Endothelial cell of umbilical vein (primary cell): Measurements from ENCODE around the gene ZNF791. TPM values are rescaled to one million over a fixed set of nuclear protein-coding genes. Genes with fewer than 3 reads are reported as not detected.
A peak's percentile ranks its signal among the peaks of the same experiment; 100 is the strongest.

ENCODE experiments used
- BruUV-seq: library from RNA; stranded (reverse); fragments of 400-500 nt; replicated peaks from 2 replicates; lab custom pipeline; 2021; lab: Mats Ljungman, UMichigan
- CTCF ChIA-PET: fragments of 300-600, 350-600 bp; sonication (Branson Sonifier 250); formaldehyde crosslinking; loops from one replicate; lab custom pipeline; 2021; ENCODE audit warnings: antibody characterized with exemption, inconsistent platforms; lab: Charles Lee
- POLR2A ChIA-PET: fragments of 300-600, 350-600 bp; sonication (Branson Sonifier 250); formaldehyde crosslinking; loops from one replicate; lab custom pipeline; 2021; ENCODE audit warnings: antibody characterized with exemption, inconsistent platforms; lab: Charles Lee
- DNase-seq: peaks from one replicate; pipeline ENCODE4 v3.0.0-alpha.2; 2011; ENCODE audit warnings: low read depth, low spot score
- FAIRE-seq: peaks from 2 replicates; lab custom pipeline; 2011; peaks lifted over from hg19 to GRCh38; lab: Jason Lieb, UNC
- H2AFZ ChIP-seq: 2 replicates; pipeline ENCODE4 v1.6.0; 2012; ENCODE audit warnings: low read depth, low read length, control low read depth, inconsistent platforms
- H3K27ac ChIP-seq: 2 replicates; pipeline ENCODE4 v1.5.1; 2011; ENCODE audit warnings: low read depth, mild to moderate bottlenecking, control low read depth, low read length, moderate library complexity; ENCODE audit not compliant: insufficient read depth
- H3K27me3 ChIP-seq, 2 experiments: 2 replicates each; pipeline versions ENCODE4 v1.6.0 to v1.6.1; 2011; ENCODE audit warnings: low read length in 2 of 2, mixed read lengths in 1 of 2; ENCODE audit not compliant: control insufficient read depth in 2 of 2, insufficient read depth in 2 of 2
- H3K36me3 ChIP-seq, 2 experiments: 2 replicates in 1 of 2; 3 replicates in 1 of 2; pipeline ENCODE4 v1.5.1; 2011; ENCODE audit warnings: low read length in 2 of 2, mild to moderate bottlenecking in 1 of 2, moderate library complexity in 1 of 2; ENCODE audit not compliant: control insufficient read depth in 2 of 2, insufficient read depth in 2 of 2; ENCODE audit errors: extremely low read depth in 1 of 2
- H3K4me1 ChIP-seq: 3 replicates; pipeline ENCODE4 v1.5.1; 2011; ENCODE audit warnings: mild to moderate bottlenecking, low read length; ENCODE audit not compliant: control insufficient read depth, insufficient read depth; ENCODE audit errors: extremely low read depth
- H3K4me2 ChIP-seq: 2 replicates; pipeline ENCODE4 v1.6.1; 2011; ENCODE audit warnings: low read length, control low read depth, mixed read lengths; ENCODE audit not compliant: insufficient read depth
- H3K4me3 ChIP-seq, 3 experiments: fragments of 200-600 bp in 1 of 3; sonication (generic), shearing (Covaris generic) in 1 of 3; replicated peaks in 1 of 3; 2 replicates each; pipeline ENCODE4 v1.5.1; 2011 to 2016; ENCODE audit warnings: control low read depth in 3 of 3, low read length in 3 of 3, mild to moderate bottlenecking in 2 of 3, inconsistent platforms in 1 of 3, low read depth in 1 of 3, moderate library complexity in 1 of 3; ENCODE audit not compliant: insufficient read depth in 1 of 3
- H3K79me2 ChIP-seq: 2 replicates; pipeline ENCODE4 v1.6.0; 2012; ENCODE audit warnings: low read length, inconsistent platforms; ENCODE audit not compliant: control insufficient read depth, insufficient read depth
- H3K9ac ChIP-seq: replicated peaks from 2 replicates; pipeline ENCODE3; 2011; ENCODE audit warnings: low read length, control low read depth; ENCODE audit not compliant: insufficient read depth; ENCODE audit errors: extremely low read depth
- H3K9me1 ChIP-seq: replicated peaks from 3 replicates; pipeline ENCODE4 v1.6.0; 2011; ENCODE audit warnings: mild to moderate bottlenecking, low read length; ENCODE audit not compliant: control insufficient read depth, insufficient read depth; ENCODE audit errors: extremely low read depth
- H3K9me3 ChIP-seq: replicated peaks from 2 replicates; pipeline ENCODE4 v1.5.1; 2012; ENCODE audit warnings: low read length, inconsistent platforms; ENCODE audit not compliant: control insufficient read depth, insufficient read depth
- H4K20me1 ChIP-seq: replicated peaks from 2 replicates; pipeline ENCODE3; 2011; ENCODE audit warnings: mild to moderate bottlenecking, low read length; ENCODE audit not compliant: control insufficient read depth, insufficient read depth; ENCODE audit errors: extremely low read depth
- CTCF ChIP-seq, 2 donors: IDR thresholded peaks; 1 replicate in 1 of 2; 2 replicates in 1 of 2; pipeline ENCODE4 v1.5.1; 2011; ENCODE audit warnings: low read length in 2 of 2, mild to moderate bottlenecking in 2 of 2, moderate library complexity in 2 of 2, control low read depth in 1 of 2, inconsistent platforms in 1 of 2, low read depth in 1 of 2; ENCODE audit not compliant: insufficient read depth in 1 of 2; ENCODE audit errors: extremely low read depth in 1 of 2
- EZH2 ChIP-seq: IDR thresholded peaks from 2 replicates; pipeline ENCODE4 v1.6.1; 2012; ENCODE audit warnings: borderline replicate concordance, low read depth, mild to moderate bottlenecking, moderate library complexity, low read length, inconsistent platforms; ENCODE audit not compliant: severe bottlenecking
- FOS ChIP-seq: IDR thresholded peaks from 2 replicates; pipeline ENCODE4 v1.6.1; 2011; ENCODE audit warnings: mild to moderate bottlenecking, low read length, moderate library complexity, borderline replicate concordance; ENCODE audit not compliant: insufficient read depth
- GATA2 ChIP-seq: IDR thresholded peaks from 2 replicates; pipeline ENCODE4 v1.7.0; 2011; ENCODE audit warnings: low read depth, mild to moderate bottlenecking, moderate library complexity, mixed read lengths, low read length; ENCODE audit not compliant: insufficient read length, insufficient read depth
- JUN ChIP-seq: IDR thresholded peaks from 2 replicates; pipeline ENCODE4 v1.6.1; 2011; ENCODE audit warnings: borderline replicate concordance, low read depth; ENCODE audit not compliant: insufficient read length, insufficient read depth
- MAX ChIP-seq: IDR thresholded peaks from 2 replicates; pipeline ENCODE4 v1.6.1; 2011; ENCODE audit not compliant: insufficient read depth, insufficient read length
- MYC ChIP-seq: IDR thresholded peaks from one replicate; pipeline ENCODE4 v1.6.1; 2011; ENCODE audit warnings: mild to moderate bottlenecking, low read depth, low read length
- POLR2A ChIP-seq: IDR thresholded peaks from 2 replicates; pipeline ENCODE4 v1.6.1; 2012; ENCODE audit warnings: low read depth, mild to moderate bottlenecking, control low read depth, low read length
- POLR2AphosphoS5 ChIP-seq: IDR thresholded peaks from 2 replicates; pipeline ENCODE4 v1.6.1; 2012; ENCODE audit warnings: low read depth, mild to moderate bottlenecking, control low read depth, low read length, moderate library complexity; ENCODE audit not compliant: insufficient read depth
- dilution Hi-C: fragments of 300-500 bp; cut with MboI; formaldehyde crosslinking; loops from one replicate; pipeline ENCODE4 v1.15.0; 2019; ENCODE audit warnings: low sequenced_read_pairs; ENCODE audit not compliant: extremely low pct_ligation_motif_present
- intact Hi-C: fragments of 100-400 bp; cut with micrococcal nuclease; formaldehyde crosslinking; loops from one replicate; pipeline ENCODE4 v1.10.0; 2022
- polyA plus RNA-seq, 4 experiments: library from polyadenylated mRNA; depleted of rRNA in 3 of 4; stranded (reverse) in 3 of 4; unstranded in 1 of 4; fragments of >200 nt; gene quantifications; 2 replicates each; pipeline versions ENCODE4 v1.2.1 to v1.2.3, GENCODE V29; 2011 to 2012; ENCODE audit warnings: missing spikeins in 1 of 4
- total RNA-seq: library from RNA; stranded (reverse); gene quantifications from 2 replicates; pipeline ENCODE4 v1.2.3, GENCODE V29; 2021

Gene ZNF791
- total and polyA plus RNA-seq, 2 donors (not counting 3 experiments of a cell fraction or from before 2014, with no cell fraction given): 8.3 to 21.8 TPM

GRCh38 chr19:12676384-12676792 lies 65.7 kb downstream of the ZNF791 start:
- no peaks in the 10 kb centered on the region for H3K4me1 ChIP-seq
- H3K9me1 ChIP-seq: no peaks in the 10 kb centered on the region
- CTCF ChIA-PET: interaction anchor here (0.7 to 4.7 kb wide), 10 partner anchors 9 to 879 kb away, joined by 3 to 38 read pairs (median 4); partner anchors contain the start of genes GET3, MAN2B1 and WDR83
- no TSS peak for BruUV-seq
- H3K9ac ChIP-seq: no peak overlapping the region
- H3K36me3 ChIP-seq: peaks cover 5 to 42% of the 10 kb centered on the region in 2 experiments
- intact Hi-C loops: loop anchor here (1.0 kb wide), 1 partner anchor 171 kb away; no protein-coding TSS in a partner anchor
- no peaks in the 10 kb centered on the region for H3K27me3 ChIP-seq
- DNase-seq: peak; percentile 60
- no peak overlapping the region for H3K27ac ChIP-seq
- no peak overlapping the region for H3K4me2 ChIP-seq
- dilution Hi-C loops: no loop called here
- TF ChIP-seq JUN: no peak
- TF ChIP-seq FOS: no peak
- TF ChIP-seq MYC: no peak
- peak; percentile 29 for TF ChIP-seq MAX
- no peak for TF ChIP-seq GATA2
- TF ChIP-seq POLR2AphosphoS5: no peak
- peak; percentile 85 to 90 for TF ChIP-seq CTCF (IDR thresholded peaks at IDR 0.05; ENCODE audit: extremely low read depth in 1 of 2, insufficient read depth in 1 of 2, low read depth in 1 of 2, low read length in 2 of 2)
- no peak for TF ChIP-seq EZH2
- no peak for TF ChIP-seq POLR2A
- peak; percentile 88 for FAIRE-seq
- no peaks in the 10 kb centered on the region for H3K9me3 ChIP-seq
- H3K4me3 ChIP-seq: no peak overlapping the region
- H4K20me1 ChIP-seq: no peaks in the 10 kb centered on the region
- POLR2A ChIA-PET: no interaction called here
- H2AFZ ChIP-seq: no peak overlapping the region
- peaks cover 9% of the 10 kb centered on the region for H3K79me2 ChIP-seq
